GM19468 (cell line): Measurements from ENCODE around the gene TMCC2.

ENCODE experiments used
- ATAC-seq: cut with Tn5 transposase; IDR thresholded peaks from one replicate; pipeline ENCODE4 v1.9.1; 2021; ENCODE audit warnings: mild to moderate bottlenecking, moderate library complexity, moderate number of reproducible peaks; ENCODE audit not compliant: unreplicated experiment; ENCODE audit errors: extremely low read depth

TMCC2 gene

DNA sequence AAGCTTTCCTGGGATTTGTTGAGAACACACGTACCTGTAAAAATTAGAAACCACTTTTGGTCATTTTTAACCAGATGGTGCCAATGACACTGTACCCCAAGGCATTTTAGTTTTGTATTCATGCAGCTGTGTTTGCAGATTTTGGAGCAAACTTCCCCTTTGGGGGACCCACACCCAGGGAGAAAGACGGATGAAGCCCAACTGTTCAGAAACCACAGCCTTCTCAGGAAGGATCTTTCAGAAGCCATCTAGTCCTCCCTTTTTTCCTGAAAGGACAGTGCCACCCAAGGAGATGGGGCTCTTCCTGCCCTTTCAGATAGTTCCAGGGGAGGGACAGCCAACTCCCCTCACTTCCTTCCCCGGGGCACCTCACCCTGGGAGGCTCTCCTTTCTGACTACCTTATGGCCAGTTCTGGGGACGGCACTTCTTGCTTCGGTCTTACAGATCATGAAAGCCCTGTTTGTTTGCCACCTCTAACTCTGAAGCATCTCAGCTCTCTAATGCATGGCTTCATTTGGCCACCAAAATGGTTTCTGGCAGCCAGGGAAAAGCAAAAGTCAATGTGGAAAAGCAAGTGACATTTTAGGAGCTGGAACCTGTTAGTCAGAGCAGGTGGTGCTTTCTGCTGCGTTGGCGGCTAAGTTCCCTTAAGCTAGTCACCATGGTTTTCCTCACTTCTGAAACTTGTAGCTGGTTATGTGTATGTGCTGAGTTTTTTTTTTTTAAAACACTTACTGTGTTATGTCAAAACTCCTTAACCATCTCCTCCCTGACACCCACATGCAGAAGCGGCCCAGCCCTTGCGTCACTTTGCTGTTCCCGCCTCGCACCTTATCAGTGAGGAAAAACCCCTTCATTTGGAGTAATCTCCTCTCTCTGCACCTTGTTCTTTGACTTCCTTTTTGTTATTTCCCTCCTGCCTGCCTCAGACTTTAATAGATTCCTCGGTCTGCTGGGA lies 10.1 kb downstream of the TMCC2 start:
- ATAC-seq, result no peak

- no peak for ATAC-seq
Measured at GRCh38 chr1:205239078-205239477, 11.3 kb downstream of the TMCC2 start.

DNA sequence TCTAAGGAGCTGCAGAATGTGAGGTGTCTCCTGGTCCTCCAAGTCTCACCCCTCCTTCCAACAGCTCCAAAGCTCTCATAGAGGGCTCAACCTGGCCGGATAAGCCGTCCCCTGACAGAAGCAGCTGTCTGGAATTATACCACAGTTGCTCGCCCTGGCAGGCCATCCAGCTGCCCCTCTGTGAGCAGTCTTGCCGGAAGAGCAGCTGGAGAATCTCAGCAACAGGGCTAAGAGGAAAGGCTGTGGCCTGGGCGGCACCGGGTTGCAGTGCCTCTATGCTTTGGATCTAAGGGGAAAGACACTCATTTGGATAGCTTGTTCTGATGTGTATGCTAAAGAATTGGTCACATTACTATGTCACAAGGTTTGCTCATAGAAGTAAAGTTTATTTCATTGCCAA lies 12.4 kb downstream of the TMCC2 start:
- no peak for ATAC-seq

DNA sequence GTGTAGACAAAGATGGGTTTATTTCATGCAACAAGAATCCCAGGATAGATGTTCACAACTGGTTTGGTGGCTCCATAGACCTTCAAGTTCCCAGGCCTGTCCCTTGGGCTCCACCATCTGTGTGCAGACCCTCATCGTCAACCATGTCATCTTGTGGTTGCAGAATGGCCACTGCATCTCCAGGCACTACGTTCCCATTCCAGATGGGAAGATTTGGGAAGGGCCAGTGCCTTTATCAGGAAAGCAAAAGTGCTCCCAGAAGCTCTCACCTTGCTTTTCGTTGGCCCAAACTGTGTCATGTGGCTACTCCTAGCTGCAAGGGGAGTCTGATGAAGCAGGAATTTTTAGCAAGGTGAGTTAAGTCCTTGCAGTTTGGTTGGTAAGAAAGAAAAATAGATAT lies 12.8 kb downstream of the TMCC2 start:
- ATAC-seq, result no peak

DNA sequence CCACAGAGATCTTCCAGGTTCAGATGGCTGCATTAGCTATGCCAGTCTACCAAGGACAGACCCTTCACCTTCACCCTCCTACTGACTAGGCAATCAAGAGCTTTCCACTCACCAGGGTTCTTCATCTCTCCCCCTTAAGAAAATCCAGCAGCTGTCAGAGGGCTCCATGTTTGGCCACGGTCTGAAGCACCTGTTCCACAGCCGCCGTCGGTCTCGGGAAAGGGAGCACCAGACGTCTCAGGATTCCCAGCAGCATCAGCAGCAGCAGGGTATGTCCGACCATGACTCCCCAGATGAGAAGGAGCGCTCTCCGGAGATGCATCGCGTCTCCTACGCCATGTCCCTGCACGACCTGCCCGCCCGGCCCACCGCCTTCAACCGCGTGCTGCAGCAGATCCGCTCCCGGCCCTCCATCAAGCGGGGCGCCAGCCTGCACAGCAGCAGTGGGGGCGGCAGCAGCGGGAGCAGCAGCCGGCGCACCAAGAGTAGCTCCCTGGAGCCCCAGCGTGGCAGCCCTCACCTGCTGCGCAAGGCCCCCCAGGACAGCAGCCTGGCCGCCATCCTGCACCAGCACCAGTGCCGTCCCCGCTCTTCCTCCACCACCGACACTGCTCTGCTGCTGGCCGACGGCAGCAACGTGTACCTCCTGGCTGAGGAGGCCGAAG lies 13.8 kb downstream of the TMCC2 start:
- ATAC-seq, result no peak

DNA sequence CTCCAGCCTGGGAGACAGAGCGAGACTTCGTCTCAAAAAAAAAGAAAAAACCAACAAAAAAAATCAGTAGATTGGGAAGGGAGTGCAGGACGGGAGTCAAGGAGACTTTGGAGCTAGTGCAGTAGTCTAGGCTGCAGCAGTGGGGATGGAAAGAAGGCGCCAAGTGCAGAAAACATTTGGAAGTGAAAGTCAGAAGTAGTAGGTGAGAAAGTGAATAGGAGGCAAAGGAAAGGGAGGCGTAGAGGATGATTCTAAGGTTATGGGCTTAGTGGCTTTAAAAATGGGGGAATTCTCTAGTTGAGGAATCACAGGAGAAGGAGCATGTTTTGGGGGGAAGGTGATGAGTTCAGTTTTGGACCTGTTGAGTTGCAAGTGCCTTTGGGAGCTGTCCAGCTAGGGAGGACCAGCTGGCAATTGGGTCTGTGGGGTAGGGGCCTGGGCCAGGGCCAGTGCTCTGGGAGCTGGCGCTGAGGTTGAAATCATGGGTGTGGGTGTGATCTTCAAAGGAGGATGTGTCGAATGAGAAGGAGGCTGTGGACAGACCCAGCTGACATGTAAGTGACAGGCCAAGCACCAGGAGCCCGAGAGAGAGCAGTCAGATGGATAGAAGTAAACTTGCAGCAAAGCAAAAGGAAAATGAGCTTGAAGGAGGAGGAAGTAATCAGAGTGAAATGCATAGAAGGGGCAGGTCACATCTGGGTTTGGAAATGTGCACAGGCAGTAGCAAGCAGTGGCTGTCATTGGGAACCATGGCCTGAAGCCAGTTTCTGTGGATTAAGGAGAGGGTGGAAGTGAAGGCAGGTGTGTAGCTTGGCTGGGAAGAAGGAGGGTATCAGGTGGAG lies 15.8 kb downstream of the TMCC2 start:
- no peak for ATAC-seq

- ATAC-seq, result no peak
Measured at GRCh38 chr1:205244384-205244783, 16.6 kb downstream of the TMCC2 start.

DNA sequence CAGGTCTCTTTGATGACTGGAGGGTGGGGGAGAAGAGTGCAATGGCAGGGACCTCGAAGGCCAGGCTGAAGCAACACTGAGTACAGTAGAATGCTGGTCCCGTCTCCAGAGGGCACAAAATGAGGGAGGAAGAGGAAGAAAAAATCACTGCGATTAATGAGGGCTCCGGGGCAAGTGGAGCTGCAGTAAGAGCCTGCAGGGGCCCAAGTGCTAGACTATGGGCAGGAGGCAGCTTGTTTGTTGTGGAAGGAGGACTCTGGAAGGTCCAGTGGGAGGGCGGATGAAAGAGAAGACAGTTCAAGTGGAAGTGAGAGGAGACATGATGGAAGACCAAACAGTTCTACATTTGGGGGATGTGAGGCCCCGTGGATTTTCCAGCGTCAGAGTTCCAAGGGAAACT lies 17.4 kb downstream of the TMCC2 start:
- ATAC-seq, result no peak

DNA sequence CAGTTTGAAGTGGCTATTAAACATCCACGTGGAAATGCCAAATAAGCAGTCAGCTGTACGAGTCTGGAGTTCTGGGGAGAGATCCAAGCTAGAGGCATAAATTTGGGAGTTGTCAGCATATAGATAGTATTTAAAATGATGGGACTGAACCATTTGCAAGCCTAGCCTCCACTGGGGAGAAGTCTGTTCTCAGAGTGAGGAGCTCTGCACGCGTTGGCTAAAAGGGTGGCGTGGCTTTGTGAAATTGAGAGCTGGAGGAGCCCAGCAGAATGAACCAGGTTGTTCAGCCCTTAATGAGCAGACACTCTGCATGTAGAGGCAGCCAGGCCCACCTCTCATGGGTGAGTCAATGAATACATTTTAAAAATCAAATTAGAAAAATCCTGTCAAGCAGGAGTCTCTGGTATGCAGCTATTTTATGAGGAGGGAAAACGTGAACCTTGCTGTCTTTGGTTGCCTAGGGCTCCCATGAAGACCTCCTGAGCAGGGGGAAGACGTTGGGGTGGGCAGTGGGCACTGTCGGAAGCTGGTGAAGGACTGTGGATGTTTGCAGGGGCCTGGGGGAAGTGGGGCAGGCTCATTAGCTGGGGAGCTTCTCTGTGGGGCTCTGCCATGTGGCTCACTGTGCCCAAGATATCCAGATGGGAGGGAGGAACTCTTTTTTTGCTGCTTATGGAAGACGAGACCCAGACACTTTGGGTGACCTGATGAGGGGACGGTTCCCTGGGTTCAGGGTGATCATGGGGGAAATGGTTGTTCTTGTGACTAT lies 18.8 kb downstream of the TMCC2 start:
- no peak for ATAC-seq

DNA sequence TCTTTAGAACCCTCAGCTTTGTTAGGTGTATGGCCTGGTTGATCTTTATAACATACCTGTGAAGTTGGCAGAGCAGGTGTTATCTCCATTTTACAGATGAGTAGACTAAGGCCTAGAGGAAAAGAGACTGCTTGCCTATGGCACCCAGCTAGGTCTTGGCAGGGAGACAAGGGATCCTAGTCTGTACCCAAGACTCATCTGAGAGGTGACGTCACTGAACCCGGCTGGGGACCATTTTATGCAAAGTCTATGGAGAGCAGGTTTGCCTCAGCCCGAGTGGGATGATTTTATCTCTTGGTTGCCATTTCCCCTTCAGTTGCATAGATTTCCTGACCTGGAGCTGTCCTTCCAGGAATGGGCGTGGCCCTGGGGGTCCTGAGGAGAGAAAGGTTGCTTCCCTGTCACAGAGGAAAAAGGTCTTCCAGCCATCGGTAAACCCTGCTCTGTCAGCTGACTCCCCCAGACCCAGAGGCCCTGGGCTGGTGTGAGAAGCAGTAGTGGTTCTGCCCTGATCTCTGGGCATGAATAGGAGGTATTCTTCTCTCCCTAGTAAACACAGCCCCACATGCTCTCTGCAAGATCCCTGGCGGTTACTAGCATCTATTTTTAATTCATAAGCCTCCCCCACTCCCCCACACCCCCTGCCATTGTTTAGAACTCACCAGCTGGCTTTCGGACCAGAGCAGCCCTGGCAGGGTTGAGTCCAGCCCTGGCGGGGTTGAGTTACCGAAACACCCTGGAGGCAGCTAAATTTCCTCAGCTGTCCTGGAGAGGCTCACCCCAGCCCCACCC lies 19.6 kb downstream of the TMCC2 start:
- no peak for ATAC-seq

- no peak for ATAC-seq
Measured at GRCh38 chr1:205248793-205249601, 21.3 kb downstream of the TMCC2 start.

DNA sequence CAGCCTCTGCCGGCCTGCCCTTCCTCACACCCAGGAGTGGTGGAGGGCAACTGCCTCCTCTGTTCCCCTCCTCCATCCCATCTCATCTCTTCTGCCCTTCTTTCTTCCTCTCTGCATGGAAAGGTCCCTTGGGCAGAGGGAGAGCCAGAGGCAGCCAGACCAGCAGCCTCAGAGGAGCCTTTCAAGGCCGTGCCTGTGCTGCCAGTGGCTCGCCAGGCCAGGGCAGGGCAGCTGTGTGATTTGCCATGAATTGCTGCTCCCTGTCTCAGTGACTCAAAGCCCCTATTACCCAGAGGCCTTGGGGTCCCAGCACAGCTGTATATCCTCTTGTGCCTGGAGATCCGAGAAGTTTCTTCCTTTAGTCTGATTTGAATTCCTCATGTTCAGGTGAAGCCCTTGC lies 21.9 kb downstream of the TMCC2 start:
- ATAC-seq, result no peak

DNA sequence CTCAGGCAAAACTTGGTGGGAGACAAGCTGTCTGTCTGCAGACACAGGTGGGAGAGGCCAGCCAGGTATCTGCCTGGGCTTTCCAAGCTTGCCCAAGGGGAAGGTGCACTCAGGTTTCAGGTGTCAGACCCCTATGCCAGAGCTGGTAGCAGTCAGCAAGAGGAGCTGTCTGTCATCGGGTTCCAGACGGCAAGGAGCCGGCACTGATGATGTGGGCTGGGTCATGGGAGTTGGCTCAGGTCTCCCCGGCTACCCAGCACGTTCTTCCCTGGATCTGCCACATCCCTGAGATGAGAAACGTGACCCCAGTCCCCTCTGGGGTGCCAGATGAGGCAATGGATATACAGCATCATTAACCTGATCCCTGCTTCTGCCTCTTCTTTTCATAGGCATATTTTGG lies 23.0 kb downstream of the TMCC2 start:
- ATAC-seq, result no peak

DNA sequence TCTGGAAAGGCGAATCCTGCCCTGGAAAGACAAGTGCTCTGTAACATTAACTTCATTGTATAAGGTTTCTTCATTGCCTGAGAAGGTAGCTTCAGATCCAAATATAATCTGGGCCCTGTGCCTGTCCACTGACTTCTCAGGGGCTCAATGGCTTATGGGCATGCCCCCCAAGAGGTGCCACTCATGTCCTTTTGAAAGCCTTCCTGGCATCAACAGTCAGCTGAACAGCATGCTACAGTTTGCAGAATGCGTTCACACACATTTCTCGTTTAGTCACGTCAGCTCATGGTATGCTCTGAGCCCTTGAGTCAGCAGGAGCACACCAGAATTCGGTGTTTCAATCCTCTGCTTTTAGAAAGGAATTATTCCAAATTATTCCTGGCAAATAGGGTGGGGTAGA lies 23.8 kb downstream of the TMCC2 start:
- no peak for ATAC-seq

DNA sequence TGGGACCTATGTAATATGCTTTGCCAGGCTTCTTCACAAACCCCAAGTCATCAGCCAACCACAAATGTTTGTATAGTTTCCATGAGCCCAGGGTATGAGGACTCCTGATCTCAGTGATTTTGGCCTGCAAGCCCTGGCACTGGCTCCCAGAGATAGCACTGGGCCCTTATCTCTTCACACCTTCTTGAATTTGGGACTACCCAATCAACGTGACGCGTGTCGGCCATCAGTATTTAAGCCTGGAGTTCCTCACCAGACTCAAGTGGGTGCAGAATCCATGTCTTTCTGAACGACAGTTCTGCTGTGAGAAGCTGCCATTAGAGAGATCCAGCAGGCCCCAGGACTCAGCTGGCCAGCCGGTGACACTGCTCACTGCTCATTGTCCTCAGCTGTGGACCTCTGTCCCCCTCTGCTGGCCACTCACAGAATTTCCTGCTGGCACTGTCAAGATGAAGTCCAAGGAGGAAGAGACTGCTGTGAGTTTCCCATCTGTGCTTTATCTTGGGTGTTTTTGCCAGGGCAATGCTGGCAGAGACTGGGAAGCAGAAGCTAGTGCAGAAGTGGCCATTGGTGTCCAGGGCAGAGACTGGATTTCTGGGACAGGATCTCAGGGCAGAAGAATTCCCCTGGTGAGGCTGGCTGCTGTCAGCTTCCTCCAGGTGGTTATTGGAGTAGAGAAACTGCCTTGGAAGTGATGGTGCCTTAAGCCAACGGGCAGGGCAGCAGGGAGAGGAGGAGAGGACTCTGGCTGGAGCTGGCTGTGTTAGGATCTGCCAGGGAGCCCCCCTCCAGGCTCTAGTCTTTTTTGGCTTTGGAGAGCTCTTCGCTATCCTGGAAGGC lies 28.4 kb downstream of the TMCC2 start:
- no peak for ATAC-seq

GRCh38 chr1:205256951-205257625 lies 29.3 kb downstream of the TMCC2 start:
- ATAC-seq, result no peak

- ATAC-seq, result no peak
Measured at GRCh38 chr1:205257735-205258134, 30.0 kb downstream of the TMCC2 start.
